HepG2 (cell line): ENCODE measurements around the gene KIF24.

Experiments
- KMT2B ChIP-seq: IDR thresholded peaks from 2 replicates; pipeline ENCODE4 v1.6.1; 2016; ENCODE audit warnings: missing genetic modification reagents, missing compliant biosample characterization
- ZNF180 ChIP-seq: sonication (generic); formaldehyde crosslinking; IDR thresholded peaks from 2 replicates; pipeline ENCODE4 v1.4.0; 2020; ENCODE audit warnings: low read depth, missing genetic modification reagents, borderline replicate concordance
- TF ChIP-seq, protein P1 (sequence below): sonication (generic); formaldehyde crosslinking; IDR thresholded peaks from 2 replicates; pipeline ENCODE4 v1.8.1; 2022; ENCODE audit warnings: low read depth, mild to moderate bottlenecking, missing genetic modification reagents
- TF ChIP-seq, protein P2 (sequence below): IDR thresholded peaks from 2 replicates; pipeline ENCODE4 v1.6.1; 2016; ENCODE audit warnings: low read depth, borderline replicate concordance

DNA sequence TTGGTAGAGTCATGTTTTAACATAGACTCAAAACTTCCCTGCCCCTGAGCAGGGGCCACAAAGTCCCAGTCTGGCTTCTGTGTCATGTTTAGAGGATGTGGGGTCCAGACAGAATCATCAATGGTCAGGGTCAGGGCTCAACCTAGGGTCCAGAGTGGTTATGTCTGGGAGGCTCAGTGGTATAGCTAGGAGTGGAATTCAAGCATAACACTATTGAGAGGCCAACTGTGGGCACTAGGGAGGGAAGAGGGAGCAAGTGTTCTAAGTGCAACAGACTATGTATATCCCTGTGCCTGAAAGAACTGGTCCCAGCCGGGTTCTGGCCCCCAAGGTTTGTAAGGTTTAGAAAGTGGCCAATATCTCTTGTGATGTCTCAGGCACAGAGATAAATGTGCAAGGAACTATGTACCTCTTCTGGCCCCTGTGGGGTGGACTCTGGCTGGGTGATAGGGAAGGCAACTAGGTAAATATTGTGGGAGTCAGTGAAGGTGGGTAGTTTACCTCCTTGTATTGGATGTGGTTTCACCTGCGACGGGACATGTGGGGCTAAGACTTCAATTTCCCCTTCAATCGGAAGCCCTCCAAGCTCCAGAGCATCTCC, 33.6 kb upstream of the KIF24 start:
- TF ChIP-seq, protein P1, sequence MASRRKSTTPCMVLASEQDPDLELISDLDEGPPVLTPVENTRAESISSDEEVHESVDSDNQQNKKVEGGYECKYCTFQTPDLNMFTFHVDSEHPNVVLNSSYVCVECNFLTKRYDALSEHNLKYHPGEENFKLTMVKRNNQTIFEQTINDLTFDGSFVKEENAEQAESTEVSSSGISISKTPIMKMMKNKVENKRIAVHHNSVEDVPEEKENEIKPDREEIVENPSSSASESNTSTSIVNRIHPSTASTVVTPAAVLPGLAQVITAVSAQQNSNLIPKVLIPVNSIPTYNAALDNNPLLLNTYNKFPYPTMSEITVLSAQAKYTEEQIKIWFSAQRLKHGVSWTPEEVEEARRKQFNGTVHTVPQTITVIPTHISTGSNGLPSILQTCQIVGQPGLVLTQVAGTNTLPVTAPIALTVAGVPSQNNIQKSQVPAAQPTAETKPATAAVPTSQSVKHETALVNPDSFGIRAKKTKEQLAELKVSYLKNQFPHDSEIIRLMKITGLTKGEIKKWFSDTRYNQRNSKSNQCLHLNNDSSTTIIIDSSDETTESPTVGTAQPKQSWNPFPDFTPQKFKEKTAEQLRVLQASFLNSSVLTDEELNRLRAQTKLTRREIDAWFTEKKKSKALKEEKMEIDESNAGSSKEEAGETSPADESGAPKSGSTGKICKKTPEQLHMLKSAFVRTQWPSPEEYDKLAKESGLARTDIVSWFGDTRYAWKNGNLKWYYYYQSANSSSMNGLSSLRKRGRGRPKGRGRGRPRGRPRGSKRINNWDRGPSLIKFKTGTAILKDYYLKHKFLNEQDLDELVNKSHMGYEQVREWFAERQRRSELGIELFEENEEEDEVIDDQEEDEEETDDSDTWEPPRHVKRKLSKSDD (CRISPR knock-in tag) = no peak
- TF ChIP-seq KMT2B (CRISPR knock-in tag) = no peak
- no peak for TF ChIP-seq ZNF180 (CRISPR knock-in tag)
- TF ChIP-seq, protein P2, sequence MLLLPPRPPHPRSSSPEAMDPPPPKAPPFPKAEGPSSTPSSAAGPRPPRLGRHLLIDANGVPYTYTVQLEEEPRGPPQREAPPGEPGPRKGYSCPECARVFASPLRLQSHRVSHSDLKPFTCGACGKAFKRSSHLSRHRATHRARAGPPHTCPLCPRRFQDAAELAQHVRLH (CRISPR knock-in tag) = no peak
